CD4-positive, alpha-beta T cell treated with Interleukin-12 subunit alpha and Interleukin-12 subunit beta, for 1 hour (primary cell): ENCODE data around the gene PLD5.

Experiments
- DNase-seq: peaks from one replicate; pipeline ENCODE4 v3.0.0-alpha.2; 2020

Gene PLD5

DNA sequence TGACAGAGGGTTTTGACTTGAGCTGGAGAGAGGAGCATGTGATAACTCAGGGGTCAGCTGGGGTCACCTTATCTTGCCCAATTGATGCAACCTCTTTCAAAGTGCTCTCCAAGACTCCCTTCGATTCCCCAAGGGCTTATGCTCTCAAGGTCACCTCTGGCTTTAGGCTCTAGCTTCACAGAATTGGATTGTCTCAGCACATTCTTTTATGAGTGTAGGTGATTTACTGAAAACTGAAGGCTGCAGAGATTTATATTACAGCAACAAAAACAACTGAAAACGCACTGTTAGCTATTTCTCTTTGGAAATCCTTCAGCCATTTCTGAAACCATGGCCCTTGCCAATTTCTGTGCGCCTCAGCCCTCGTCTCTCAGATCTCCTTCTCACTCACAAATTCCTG, 491.1 kb downstream of the PLD5 start:
- no peak for DNase-seq
